Measurements from ENCODE around the gene SUZ12.
"Not testable (repeated sequence)": the region's sequence is repeated elsewhere in the genome, so short reads cannot be mapped to it uniquely, and the experiment has no call there.

SUZ12 gene

GRCh38 chr17:31936615-31937609 lies at the start of gene SUZ12:
Gene SUZ12 (plus strand): TSS chr17:31937007. CDS start chr17:31937247, 240 bp downstream.
- DNase-seq (ENCODE audit: low read depth, low spot score): peak; percentile 38

GRCh38 chr17:31888124-31888523 lies 48.7 kb upstream of the SUZ12 start:
- DNase-seq (ENCODE audit: low read depth, low spot score): no peak

- DNase-seq (ENCODE audit: low read depth, low spot score): no peak
These were observed 35.9 kb upstream of the SUZ12 start for GRCh38 chr17:31900877-31901276.

- DNase-seq (ENCODE audit: low read depth, low spot score): no peak
These were observed 34.1 kb upstream of the SUZ12 start for GRCh38 chr17:31902693-31903092.

GRCh38 chr17:31903401-31903800 lies 33.4 kb upstream of the SUZ12 start:
- no peak for DNase-seq (ENCODE audit: low read depth, low spot score)

- no peak for DNase-seq (ENCODE audit: low read depth, low spot score)
These were observed 29.4 kb upstream of the SUZ12 start for GRCh38 chr17:31907342-31907962.

GRCh38 chr17:31908386-31908785 lies 28.4 kb upstream of the SUZ12 start:
- no peak for DNase-seq (ENCODE audit: low read depth, low spot score)

- not testable (repeated sequence) for DNase-seq (ENCODE audit: low read depth, low spot score)
These were observed 24.1 kb upstream of the SUZ12 start for GRCh38 chr17:31912705-31913104.

- no peak for DNase-seq (ENCODE audit: low read depth, low spot score)
These were observed 21.2 kb upstream of the SUZ12 start for GRCh38 chr17:31915456-31916100.

- no peak for DNase-seq (ENCODE audit: low read depth, low spot score)
These were observed 20.2 kb upstream of the SUZ12 start for GRCh38 chr17:31916491-31917064.

- no peak for DNase-seq (ENCODE audit: low read depth, low spot score)
These were observed 19.7 kb upstream of the SUZ12 start for GRCh38 chr17:31917065-31917529.

- DNase-seq (ENCODE audit: low read depth, low spot score): not testable (repeated sequence)
These were observed 19.1 kb upstream of the SUZ12 start for GRCh38 chr17:31917721-31918120.

GRCh38 chr17:31918701-31919128 lies 18.1 kb upstream of the SUZ12 start:
- DNase-seq (ENCODE audit: low read depth, low spot score): no peak

- DNase-seq (ENCODE audit: low read depth, low spot score): no peak
These were observed 16.8 kb upstream of the SUZ12 start for GRCh38 chr17:31919802-31920525.

GRCh38 chr17:31926100-31926729 lies 10.6 kb upstream of the SUZ12 start:
- no peak for DNase-seq (ENCODE audit: low read depth, low spot score)

GRCh38 chr17:31931756-31932155 lies 5.1 kb upstream of the SUZ12 start:
- DNase-seq (ENCODE audit: low read depth, low spot score): no peak

GRCh38 chr17:31935512-31935911 lies 1.3 kb upstream of the SUZ12 start:
- no peak for DNase-seq (ENCODE audit: low read depth, low spot score)

- not testable (repeated sequence) for DNase-seq (ENCODE audit: low read depth, low spot score)
These were observed 1.3 kb downstream of the SUZ12 start for GRCh38 chr17:31937926-31938641.

GRCh38 chr17:31941916-31942315 lies 5.1 kb downstream of the SUZ12 start:
- not testable (repeated sequence) for DNase-seq (ENCODE audit: low read depth, low spot score)

- DNase-seq (ENCODE audit: low read depth, low spot score): not testable (repeated sequence)
These were observed 5.6 kb downstream of the SUZ12 start for GRCh38 chr17:31942396-31942795.

Measured in iPS DF 19.7 (cell line).